T-helper 2 cell treated with Interferon-gamma antibody and Interleukin-4, amounts not matched to agents 5 μg/mL and 100 μg/mL, for 36 hours (primary cell): ENCODE results near the gene WDR27.
"Not testable (repeated sequence)": the region's sequence is repeated elsewhere in the genome, so short reads cannot be mapped to it uniquely, and the experiment has no call there.

Source experiments
- DNase-seq: peaks from one replicate; pipeline ENCODE4 v3.0.0; 2021; ENCODE audit warnings: low spot score
- H3K27ac Mint-ChIP-seq: one replicate; pipeline ENCODE4 v1.8.0; 2021; ENCODE audit warnings: mild to moderate bottlenecking, mixed read lengths
- H3K27me3 Mint-ChIP-seq: one replicate; pipeline ENCODE4 v1.8.0; 2021; ENCODE audit warnings: low read depth, mixed read lengths
- H3K36me3 Mint-ChIP-seq: one replicate; pipeline ENCODE4 v1.8.0; 2021; ENCODE audit warnings: low read depth, mixed read lengths
- H3K4me1 Mint-ChIP-seq: one replicate; pipeline ENCODE4 v1.8.0; 2021; ENCODE audit warnings: low read depth, mixed read lengths
- H3K4me3 Mint-ChIP-seq: one replicate; pipeline ENCODE4 v1.8.0; 2022; ENCODE audit warnings: mild to moderate bottlenecking, moderate library complexity, mixed read lengths
- H3K9me3 Mint-ChIP-seq: one replicate; pipeline ENCODE4 v1.8.0; 2021; ENCODE audit warnings: mixed read lengths

Gene WDR27

DNA sequence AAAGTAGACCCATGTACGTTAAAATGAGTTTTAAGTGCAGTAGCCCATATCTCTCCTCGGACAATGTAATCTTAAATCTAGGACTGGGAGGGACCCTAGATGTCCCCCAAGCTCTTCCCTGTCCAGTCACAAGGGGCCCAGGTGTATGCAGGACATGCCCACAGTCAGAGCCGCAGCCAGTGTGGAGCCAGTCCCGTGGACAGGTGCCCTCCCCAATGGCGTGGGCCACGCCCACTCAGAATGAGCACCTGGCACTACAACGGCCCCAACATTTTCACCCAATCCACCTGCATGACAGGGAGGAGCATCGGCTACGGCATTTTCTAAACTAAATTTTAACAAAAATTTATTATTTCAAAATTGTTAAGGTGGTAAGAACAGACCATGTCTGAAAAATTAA is 53.2 kb downstream of the WDR27 start:
- no peak for DNase-seq
- Mint-ChIP-seq H3K4me3 (no peak overlapping the region), H3K27me3 (no peaks in the 10 kb centered on the region), H3K9me3 (no peaks in the 10 kb centered on the region), H3K27ac (no peak overlapping the region), H3K36me3 (no peaks in the 10 kb centered on the region), H3K4me1 (no peaks in the 10 kb centered on the region)

DNA sequence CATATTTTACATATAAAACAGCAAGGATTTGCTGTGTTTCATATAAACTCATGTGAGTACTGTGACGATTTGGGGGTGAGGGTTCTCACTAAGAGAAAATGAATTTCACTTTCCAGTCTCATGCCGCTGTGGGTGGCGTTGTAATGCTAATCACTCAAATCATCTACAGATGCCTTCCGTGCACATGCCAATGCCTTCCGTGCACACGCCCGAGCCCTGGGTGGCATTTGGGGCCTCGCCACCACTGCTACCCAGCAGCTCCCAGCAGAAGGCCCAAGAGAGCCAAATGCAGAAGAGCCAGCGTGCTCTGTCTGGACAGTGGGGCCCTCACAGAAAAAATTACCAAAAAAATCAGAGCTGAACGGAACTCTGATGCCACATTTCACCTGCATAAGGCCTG is 53.7 kb downstream of the WDR27 start:
- no peaks in the 10 kb centered on the region for H3K36me3 Mint-ChIP-seq
- H3K4me1 Mint-ChIP-seq: no peaks in the 10 kb centered on the region
- DNase-seq: no peak

DNA sequence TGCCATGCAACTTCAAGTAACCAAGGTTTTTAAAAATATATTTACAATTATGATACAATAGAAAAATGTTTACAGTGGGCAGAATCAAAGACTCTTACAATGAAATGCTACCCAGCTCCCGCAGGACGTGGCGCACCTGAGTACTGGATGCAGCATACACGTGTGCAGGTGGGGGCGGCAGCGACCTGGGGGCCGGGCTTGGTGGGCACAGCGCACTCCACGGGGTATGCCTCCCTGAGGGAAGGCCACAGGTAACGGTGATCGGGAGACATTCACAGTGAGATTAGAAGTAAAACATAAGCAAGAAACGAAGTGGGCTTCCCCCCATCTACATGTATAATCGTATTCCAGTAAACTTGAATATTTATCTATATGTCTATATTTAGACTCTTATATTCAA is 54.2 kb downstream of the WDR27 start:
- Mint-ChIP-seq H3K9me3 (no peaks in the 10 kb centered on the region), H3K27me3 (no peaks in the 10 kb centered on the region), H3K36me3 (no peaks in the 10 kb centered on the region), H3K4me3 (no peak overlapping the region), H3K4me1 (no peaks in the 10 kb centered on the region), H3K27ac (no peak overlapping the region)
- DNase-seq: no peak

More for the DNA sequence above, 53.7 kb downstream of the WDR27 start:
- Mint-ChIP-seq H3K4me3 (no peak overlapping the region), H3K9me3 (no peaks in the 10 kb centered on the region), H3K27me3 (no peaks in the 10 kb centered on the region), H3K27ac (no peak overlapping the region)

DNA sequence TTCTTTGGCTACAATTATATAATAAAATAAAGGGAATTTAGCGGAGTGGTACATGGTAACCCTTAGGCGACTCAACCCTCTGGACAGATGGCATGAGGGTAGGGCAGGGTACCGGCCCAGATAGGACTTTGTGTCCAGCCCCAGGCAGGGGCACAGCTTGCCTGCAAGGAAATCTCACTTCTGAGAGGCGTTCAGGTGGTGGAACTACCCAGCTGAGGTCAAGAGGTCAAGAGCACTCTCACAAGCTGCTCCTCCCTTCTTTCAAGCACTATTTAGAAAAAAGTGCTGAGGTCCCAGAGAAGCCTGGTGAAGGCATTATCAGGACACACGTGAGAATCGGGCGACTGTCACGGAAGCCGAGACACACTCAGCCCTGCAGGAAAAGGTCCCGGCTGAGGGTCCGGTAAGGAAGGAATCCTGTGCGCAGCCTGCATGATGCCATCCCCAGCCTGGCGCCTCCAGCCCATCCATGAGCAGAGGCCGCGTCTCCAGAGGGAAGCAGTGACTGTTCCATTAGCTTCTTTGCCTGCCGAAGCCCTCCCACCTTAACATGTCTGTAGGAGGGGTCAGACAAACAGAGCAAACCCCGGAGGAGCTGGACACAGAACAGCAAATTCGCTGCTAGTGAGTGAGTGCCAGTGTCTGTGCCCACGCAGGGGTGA is 54.8 kb downstream of the WDR27 start:
- DNase-seq: no peak
- H3K27me3 Mint-ChIP-seq: no peaks in the 10 kb centered on the region
- H3K4me3 Mint-ChIP-seq: no peak overlapping the region
- H3K4me1 Mint-ChIP-seq: no peaks in the 10 kb centered on the region
- no peaks in the 10 kb centered on the region for H3K9me3 Mint-ChIP-seq
- H3K27ac Mint-ChIP-seq: no peak overlapping the region
- H3K36me3 Mint-ChIP-seq: no peaks in the 10 kb centered on the region

DNA sequence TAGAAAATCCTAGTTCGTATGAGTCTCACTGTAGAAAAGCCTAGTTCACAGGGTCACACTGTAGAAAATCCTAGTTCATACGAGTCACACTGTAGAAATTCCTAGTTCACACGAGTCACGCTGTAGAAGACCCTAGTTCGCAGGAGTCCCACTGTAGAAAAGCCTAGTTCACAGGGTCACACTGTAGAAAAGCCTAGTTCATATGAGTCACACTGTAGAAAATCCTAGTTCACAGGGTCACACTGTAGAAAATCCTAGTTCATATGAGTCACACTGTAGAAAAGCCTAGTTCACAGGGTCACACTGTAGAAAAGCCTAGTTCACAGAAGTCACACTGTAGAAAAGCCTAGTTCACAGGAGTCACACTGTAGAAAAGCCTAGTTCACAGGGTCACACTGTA is 56.4 kb downstream of the WDR27 start:
- not testable (repeated sequence) for DNase-seq, H3K27ac Mint-ChIP-seq, H3K9me3 Mint-ChIP-seq, H3K4me3 Mint-ChIP-seq, H3K4me1 Mint-ChIP-seq, H3K36me3 Mint-ChIP-seq, H3K27me3 Mint-ChIP-seq

DNA sequence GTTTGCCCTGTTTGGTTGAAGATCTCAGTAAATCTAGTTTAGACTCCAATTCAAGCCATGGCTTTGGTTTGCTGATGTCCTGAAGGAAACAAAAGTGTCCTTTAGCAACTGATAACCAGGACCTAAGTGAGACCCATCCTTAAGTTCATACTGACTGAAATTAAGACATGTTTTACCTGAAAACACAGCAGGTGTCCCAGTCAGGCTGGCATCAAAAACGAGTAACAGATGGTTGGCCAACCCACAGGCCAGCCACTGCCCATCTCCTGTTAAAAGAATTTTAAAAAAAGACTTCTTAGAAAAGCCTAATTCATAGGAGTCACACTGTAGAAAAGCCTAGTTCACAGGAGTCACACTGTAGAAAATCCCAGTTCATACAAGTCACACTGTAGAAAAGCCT is 58.3 kb downstream of the WDR27 start:
- Mint-ChIP-seq H3K36me3 (no peaks in the 10 kb centered on the region), H3K9me3 (no peaks in the 10 kb centered on the region), H3K27me3 (no peaks in the 10 kb centered on the region), H3K4me3 (no peak overlapping the region), H3K27ac (no peak overlapping the region), H3K4me1 (no peaks in the 10 kb centered on the region)
- DNase-seq: no peak

DNA sequence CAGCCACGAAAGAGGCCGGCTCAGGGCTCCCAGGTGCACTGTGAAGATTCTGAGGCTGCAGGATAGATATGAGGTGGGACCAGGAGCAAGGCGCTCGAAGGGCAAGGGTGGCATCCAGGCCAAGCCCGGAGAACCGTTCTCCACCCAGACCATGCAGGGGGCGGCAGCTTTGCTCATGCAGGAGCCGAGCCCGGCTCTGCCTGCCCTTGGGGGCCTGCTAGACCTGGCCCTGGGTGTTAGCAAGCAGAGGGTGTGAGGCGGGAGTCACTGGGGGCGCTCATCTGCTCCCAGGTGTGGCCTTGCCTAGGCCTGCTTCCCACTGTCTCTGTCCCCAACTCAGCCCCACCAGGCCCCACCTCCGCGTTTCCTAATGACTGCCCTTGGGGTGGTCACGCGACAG is 59.4 kb downstream of the WDR27 start:
- Mint-ChIP-seq H3K27ac (no peak overlapping the region), H3K4me3 (no peak overlapping the region), H3K4me1 (no peaks in the 10 kb centered on the region), H3K36me3 (no peaks in the 10 kb centered on the region), H3K9me3 (no peaks in the 10 kb centered on the region), H3K27me3 (no peaks in the 10 kb centered on the region)
- DNase-seq: no peak

DNA sequence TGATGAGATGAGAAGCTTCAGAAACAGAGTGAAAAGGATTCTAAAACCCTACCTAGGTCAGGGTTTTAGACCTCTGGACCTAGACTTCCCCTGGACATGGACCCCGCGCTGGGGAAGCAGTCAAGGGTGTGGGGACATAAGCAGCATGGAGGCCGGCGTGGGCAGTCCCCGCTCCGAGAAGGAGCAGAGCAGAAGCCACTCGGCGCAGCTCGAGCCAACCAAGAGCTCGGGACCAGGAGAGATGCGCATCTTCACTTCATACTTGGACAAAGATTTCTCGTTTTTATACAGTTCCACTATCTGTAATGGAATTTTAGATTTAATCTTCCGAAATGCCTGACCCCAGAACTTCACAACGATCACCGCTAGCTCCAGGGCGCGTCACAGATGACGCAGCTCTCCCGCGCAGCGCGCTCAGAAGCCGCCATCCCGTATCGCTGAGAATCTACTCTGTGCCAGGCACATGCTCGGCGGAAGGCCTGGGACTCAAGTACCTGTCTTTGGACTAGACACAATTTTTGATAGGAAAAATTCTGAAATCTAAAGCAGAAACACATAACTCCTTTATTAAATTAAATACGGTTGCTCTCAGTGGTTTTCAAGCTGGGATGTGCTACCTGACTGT is 60.3 kb downstream of the WDR27 start:
- Mint-ChIP-seq H3K27ac (no peak overlapping the region), H3K4me1 (no peaks in the 10 kb centered on the region), H3K36me3 (no peaks in the 10 kb centered on the region), H3K9me3 (no peaks in the 10 kb centered on the region), H3K4me3 (no peak overlapping the region), H3K27me3 (no peaks in the 10 kb centered on the region)
- no peak for DNase-seq

DNA sequence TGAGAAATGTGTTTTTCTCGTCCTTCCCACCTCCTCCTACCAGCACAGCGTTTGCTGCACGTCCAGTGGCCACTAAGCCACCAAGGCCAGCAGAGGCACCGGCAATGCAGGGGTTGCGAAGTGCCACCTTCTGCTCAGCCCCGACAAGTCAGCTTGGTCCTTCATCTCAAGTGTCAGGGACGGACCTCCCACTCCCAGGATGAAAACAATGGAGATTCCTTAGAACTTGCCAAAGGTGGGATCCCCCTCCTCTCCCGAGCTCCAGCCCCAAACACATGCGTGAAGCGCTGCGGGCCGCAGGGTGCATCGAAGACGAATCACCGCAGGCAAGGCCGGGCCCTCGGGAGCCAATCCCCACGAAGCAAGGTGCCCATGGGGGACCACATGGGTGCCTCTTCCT is 60.8 kb downstream of the WDR27 start:
- H3K4me3 Mint-ChIP-seq: no peak overlapping the region
- no peak for DNase-seq
- H3K4me1 Mint-ChIP-seq: no peaks in the 10 kb centered on the region
- H3K27ac Mint-ChIP-seq: no peak overlapping the region
- H3K9me3 Mint-ChIP-seq: no peaks in the 10 kb centered on the region
- no peaks in the 10 kb centered on the region for H3K27me3 Mint-ChIP-seq
- H3K36me3 Mint-ChIP-seq: no peaks in the 10 kb centered on the region

DNA sequence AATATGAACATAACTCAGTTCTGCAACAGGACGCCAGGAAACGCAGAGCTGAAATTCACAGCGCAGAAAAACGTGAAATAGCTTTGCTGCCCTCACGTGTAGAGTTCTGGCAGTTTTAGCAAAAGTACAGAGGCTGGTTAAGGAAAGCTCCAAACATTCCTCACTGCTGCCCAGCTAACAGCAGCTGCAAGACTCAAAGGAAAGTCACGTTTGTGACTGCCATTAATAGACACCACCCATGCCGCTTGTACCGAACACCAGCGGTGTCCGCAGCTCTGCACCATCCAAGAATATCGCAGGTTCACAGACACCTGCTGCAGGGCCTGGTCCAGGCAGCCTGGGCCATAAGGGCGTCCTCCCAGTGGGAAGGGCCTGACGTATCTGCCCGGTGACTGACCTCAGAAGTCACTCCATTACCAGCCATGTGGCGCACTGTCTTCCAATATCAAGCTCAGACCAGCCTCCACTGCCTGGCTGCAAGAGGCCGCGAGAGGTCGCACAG is 61.4 kb downstream of the WDR27 start:
- Mint-ChIP-seq H3K27ac (no peak overlapping the region), H3K9me3 (no peaks in the 10 kb centered on the region), H3K4me1 (no peaks in the 10 kb centered on the region), H3K4me3 (no peak overlapping the region), H3K36me3 (no peaks in the 10 kb centered on the region), H3K27me3 (no peaks in the 10 kb centered on the region)
- DNase-seq: no peak

DNA sequence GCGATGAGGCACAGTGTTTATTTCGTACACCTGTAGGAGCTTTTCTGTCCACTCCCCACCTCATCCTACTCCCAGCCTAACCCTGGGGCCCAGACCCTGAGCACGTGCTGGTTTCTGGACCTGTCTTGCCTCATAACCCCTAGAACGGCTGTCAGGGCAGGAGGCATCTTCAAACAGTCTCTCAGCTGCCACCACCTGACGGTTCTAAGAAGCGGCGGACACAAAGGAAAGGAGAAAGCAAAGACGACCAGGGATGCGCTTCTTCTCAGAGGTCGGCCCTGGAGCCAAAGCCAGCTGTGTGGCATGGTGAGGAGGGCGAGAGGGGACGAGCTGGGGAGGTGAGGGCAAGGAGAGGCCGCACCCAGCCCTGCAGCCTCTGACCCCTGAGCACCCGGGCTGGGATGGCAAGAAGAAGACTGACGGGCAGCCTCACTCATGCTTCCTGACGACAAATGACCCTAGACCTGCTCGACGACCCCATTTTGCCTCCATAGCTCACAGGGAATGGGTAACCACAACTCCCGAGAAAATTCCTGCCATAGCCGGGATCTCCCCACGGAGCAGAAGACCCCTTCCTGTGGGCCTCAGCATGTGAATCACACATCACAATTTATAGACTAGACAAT is 62.1 kb downstream of the WDR27 start:
- no peak for DNase-seq
- Mint-ChIP-seq H3K27ac (no peak overlapping the region), H3K9me3 (no peaks in the 10 kb centered on the region), H3K36me3 (no peaks in the 10 kb centered on the region), H3K4me3 (no peak overlapping the region), H3K27me3 (no peaks in the 10 kb centered on the region), H3K4me1 (no peaks in the 10 kb centered on the region)

DNA sequence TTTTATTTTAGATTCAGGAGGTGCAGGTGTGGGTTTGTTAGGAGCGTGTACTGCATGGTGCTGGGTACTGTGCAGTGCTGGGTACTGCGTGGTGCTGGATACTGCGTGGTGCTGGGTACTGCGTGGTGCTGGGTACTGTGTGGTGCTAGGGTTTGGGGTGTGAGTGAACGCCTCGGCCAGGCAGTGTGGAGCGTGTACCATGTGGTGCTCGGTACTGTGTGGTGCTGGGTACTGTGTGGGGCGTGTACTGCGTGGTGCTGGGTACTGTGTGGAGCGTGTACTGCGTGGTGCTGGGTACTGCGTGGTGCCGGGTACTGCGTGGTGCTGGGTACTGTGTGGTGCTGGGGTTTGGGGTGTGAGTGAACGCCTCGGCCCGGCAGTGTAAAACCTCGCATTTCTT is 62.9 kb downstream of the WDR27 start:
- Mint-ChIP-seq H3K4me3 (no peak overlapping the region), H3K36me3 (no peaks in the 10 kb centered on the region), H3K9me3 (no peaks in the 10 kb centered on the region), H3K4me1 (no peaks in the 10 kb centered on the region), H3K27ac (no peak overlapping the region), H3K27me3 (no peaks in the 10 kb centered on the region)
- DNase-seq: no peak

DNA sequence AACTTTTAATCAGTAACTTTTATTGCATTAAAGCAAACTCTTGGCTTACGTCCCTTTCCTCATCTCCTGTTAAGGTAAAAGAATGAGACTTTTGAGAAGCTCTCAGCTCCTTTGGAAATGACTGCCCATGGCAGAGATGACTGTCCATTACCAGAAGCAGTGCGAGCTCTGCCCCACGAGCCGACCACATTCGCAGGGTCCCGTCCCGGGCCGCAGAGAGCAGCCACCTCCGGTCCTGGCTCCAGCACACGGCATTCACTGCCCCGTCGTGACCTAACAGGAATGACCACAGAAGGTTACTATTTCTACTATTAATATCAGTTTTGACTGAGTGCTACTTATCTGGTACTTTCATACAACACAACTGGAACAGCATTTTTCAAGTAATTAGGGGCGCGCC is 63.4 kb downstream of the WDR27 start:
- Mint-ChIP-seq H3K4me1 (no peaks in the 10 kb centered on the region), H3K27ac (no peak overlapping the region)

DNA sequence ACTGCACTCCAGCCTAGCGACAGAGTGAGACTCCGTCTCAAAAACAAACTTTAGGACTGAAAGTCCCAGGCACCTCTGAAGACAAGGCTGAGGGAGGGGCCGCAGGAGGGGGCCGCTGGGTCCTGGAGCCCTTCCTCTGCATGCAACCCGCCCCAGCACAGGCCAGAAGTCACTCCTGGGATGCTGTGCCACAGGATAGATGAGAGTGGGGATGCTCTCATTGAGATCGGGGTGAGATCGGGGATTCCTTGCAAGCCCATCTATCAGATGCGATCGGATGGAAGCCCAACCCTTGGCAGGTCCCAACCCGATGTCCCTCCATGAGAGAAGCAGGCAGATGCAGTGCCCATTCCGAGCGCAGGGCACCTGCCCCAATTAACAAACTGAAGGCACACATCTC is 66.5 kb downstream of the WDR27 start:
- H3K27ac Mint-ChIP-seq: no peak overlapping the region
- DNase-seq: no peak
- no peaks in the 10 kb centered on the region for H3K27me3 Mint-ChIP-seq
- H3K9me3 Mint-ChIP-seq: no peaks in the 10 kb centered on the region
- no peaks in the 10 kb centered on the region for H3K36me3 Mint-ChIP-seq
- H3K4me3 Mint-ChIP-seq: no peak overlapping the region
- H3K4me1 Mint-ChIP-seq: no peaks in the 10 kb centered on the region

More for the DNA sequence above, 63.4 kb downstream of the WDR27 start:
- Mint-ChIP-seq H3K27me3 (no peaks in the 10 kb centered on the region), H3K4me3 (no peak overlapping the region), H3K9me3 (no peaks in the 10 kb centered on the region), H3K36me3 (no peaks in the 10 kb centered on the region)
- DNase-seq: no peak
